ENCODE data around the gene NCOA7. TPM values are rescaled to one million over a fixed set of nuclear protein-coding genes. Genes with fewer than 3 reads are reported as not detected.

The NCOA7 gene
- total and polyA plus RNA-seq, 9 of the 15 experiments (the other 6 are each of a cell fraction or from before 2014, with no cell fraction given): 5.8 to 14.6 (median 9.3) TPM

GRCh38 chr6:125841356-125842090, 50.8 kb downstream of the NCOA7 start:
- Histone ChIP-seq H2AFZ (ENCODE audit: low read depth, low read length) (no peak overlapping the region), H3K9ac (ENCODE audit: insufficient read depth in 1 of 2, low read depth in 2 of 2, low read length in 2 of 2) (no peak overlapping the region), H3K36me3 (ENCODE audit: control insufficient read depth, insufficient read depth, low read length) (no peaks in the 10 kb centered on the region), H3K4me2 (ENCODE audit: insufficient read depth, low read length) (no peak overlapping the region), H3K4me3 (no peak overlapping the region), H4K20me1 (replicated peaks; ENCODE audit: control insufficient read depth, insufficient read depth, low read length) (no peaks in the 10 kb centered on the region), H3K9me1 (ENCODE audit: control insufficient read depth, insufficient read depth, low read length) (no peaks in the 10 kb centered on the region), H3K79me2 (ENCODE audit: control insufficient read depth, insufficient read depth, low read length) (peaks cover 2% of the 10 kb centered on the region; the same call in 1 of the 3 replicates), H3K9me3 (replicated peaks; ENCODE audit: control insufficient read depth, insufficient read depth, low read depth, low read length) (no peaks in the 10 kb centered on the region), H3K27me3 (ENCODE audit: control insufficient read depth in 2 of 2, insufficient read depth in 2 of 2, low read length in 2 of 2) (no peaks in the 10 kb centered on the region), H3K4me1 (replicated peaks in 1 of 2; ENCODE audit: control insufficient read depth in 2 of 2, insufficient read depth in 2 of 2, low read length in 2 of 2) (peaks cover 9 to 34% of the 10 kb centered on the region in 2 experiments; a peak in 4 of 5 replicates), H3K27ac (ENCODE audit: extremely low read depth, low read depth, low read length) (no peak overlapping the region)
- TF ChIP-seq, protein P1, sequence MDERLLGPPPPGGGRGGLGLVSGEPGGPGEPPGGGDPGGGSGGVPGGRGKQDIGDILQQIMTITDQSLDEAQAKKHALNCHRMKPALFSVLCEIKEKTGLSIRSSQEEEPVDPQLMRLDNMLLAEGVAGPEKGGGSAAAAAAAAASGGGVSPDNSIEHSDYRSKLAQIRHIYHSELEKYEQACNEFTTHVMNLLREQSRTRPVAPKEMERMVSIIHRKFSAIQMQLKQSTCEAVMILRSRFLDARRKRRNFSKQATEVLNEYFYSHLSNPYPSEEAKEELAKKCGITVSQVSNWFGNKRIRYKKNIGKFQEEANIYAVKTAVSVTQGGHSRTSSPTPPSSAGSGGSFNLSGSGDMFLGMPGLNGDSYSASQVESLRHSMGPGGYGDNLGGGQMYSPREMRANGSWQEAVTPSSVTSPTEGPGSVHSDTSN (CRISPR knock-in tag; IDR thresholded peaks at IDR 0.05; ENCODE audit: low read depth): no peak
- TF ChIP-seq, protein P1 (tag; conservative IDR thresholded peaks at IDR 0.05; ENCODE audit: low read depth): peak; percentile 50
- peak; percentile 46 for TF ChIP-seq MEIS2 (IDR thresholded peaks at IDR 0.05; ENCODE audit: partially characterized antibody)
- TF ChIP-seq PKNOX1 (IDR thresholded peaks at IDR 0.05): peak; percentile 63
- no peak for TF ChIP-seq PYGO2 (tag; IDR thresholded peaks at IDR 0.05)
- intact Hi-C loops (cut with micrococcal nuclease) (no loop called here), in situ Hi-C loops (cut with MboI) (loop anchor here (10.0 kb wide), 1 partner anchor 967 kb away; no protein-coding TSS in a partner anchor)
- ChIA-PET POLR2A (interaction anchor here (1.1 to 1.5 kb wide), 2 partner anchors 11 to 21 kb away, joined by 3 read pairs; no protein-coding TSS in a partner anchor), CTCF (ENCODE audit: low intra/inter-chr PET ratio) (no interaction called here)
- ATAC-seq (no peak), FAIRE-seq (no peak), DNase-seq (ENCODE audit: extremely low read depth in 1 of 4, low spot score in 3 of 4) (no peak)
- 76% methylated on average over 5 of the region's 5 CpGs for WGBS (ENCODE audit: insufficient coverage, low coverage, missing lambda C conversion rate)
- BruUV-seq (replicated peaks): no TSS peak
